ENCODE measurements around the gene ADAMTSL5. TPM values are rescaled to one million over a fixed set of nuclear protein-coding genes. Genes with fewer than 3 reads are reported as not detected.

ADAMTSL5 gene
- total RNA-seq, 2 donors from 2014 or later = 22.2 to 36.2 TPM

DNA sequence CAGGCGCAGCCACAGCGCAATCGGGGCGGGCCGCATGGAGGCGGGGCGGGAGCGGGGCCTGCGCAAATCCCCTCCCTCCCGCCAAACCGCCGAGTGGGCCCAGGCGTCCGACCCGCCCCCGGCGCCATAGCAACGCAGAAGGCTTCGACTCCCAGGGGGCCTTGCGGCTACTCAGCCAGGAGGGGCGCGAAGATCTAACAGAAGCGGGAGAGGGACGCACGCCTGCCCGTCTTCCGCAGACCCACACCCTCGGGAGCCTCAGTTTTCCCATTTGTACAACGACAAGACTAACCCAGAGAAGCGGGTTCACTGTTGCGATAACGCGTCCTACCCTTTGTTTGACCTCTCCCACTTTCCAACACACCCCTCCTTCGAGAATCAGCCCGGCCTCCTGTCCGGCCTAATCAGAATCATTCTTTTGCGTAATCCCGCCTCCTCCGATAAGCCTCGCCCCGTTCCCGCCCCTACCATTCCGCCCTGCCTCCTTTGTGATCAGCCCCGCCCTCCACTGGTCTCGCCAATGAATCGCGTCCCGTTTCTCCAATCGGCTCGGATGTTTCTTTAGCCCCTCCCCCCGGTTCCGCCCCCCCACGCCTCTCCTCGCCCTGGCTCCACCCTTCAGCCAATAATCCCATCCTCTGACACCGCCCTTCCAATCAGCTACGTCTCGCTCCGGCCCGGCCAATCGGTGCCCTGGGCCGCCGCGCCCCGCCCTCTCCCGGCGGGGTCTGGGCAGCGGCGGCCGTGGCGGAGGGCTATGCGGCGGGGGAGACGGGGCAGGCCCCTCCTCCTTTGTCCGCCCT, 22.3 kb downstream of the ADAMTSL5 start, which contains the start of gene PCSK4:
Gene PCSK4 (minus strand): TSS at position 40 of the 803 bp plus-strand sequence. CDS start 4 bp downstream, at position 36.
- Histone ChIP-seq H3K36me3 (no peaks in the 10 kb centered on the region), H3K4me3 (peak within 1 kb of the TSS; percentile 88), H3K27me3 (replicated peaks; ENCODE audit: insufficient read depth) (no peaks in the 10 kb centered on the region), H3K4me1 (ENCODE audit: control insufficient read depth in 1 of 2, low read depth in 2 of 2) (peaks cover 6 to 17% of the 10 kb centered on the region in 2 donors), H3K27ac (peak within 1 kb of the TSS in 1 of 2 donors; percentile 40), H3K9me3 (no peaks in the 10 kb centered on the region)
- peak; percentile 92 for ATAC-seq (ENCODE audit: insufficient number of reproducible peaks, low FRiP score, low read depth)
- TF ChIP-seq, protein P1, sequence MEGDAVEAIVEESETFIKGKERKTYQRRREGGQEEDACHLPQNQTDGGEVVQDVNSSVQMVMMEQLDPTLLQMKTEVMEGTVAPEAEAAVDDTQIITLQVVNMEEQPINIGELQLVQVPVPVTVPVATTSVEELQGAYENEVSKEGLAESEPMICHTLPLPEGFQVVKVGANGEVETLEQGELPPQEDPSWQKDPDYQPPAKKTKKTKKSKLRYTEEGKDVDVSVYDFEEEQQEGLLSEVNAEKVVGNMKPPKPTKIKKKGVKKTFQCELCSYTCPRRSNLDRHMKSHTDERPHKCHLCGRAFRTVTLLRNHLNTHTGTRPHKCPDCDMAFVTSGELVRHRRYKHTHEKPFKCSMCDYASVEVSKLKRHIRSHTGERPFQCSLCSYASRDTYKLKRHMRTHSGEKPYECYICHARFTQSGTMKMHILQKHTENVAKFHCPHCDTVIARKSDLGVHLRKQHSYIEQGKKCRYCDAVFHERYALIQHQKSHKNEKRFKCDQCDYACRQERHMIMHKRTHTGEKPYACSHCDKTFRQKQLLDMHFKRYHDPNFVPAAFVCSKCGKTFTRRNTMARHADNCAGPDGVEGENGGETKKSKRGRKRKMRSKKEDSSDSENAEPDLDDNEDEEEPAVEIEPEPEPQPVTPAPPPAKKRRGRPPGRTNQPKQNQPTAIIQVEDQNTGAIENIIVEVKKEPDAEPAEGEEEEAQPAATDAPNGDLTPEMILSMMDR (IDR thresholded peaks at IDR 0.05) = no peak
- peak; percentile 93 for DNase-seq (ENCODE audit: low spot score)

DNA sequence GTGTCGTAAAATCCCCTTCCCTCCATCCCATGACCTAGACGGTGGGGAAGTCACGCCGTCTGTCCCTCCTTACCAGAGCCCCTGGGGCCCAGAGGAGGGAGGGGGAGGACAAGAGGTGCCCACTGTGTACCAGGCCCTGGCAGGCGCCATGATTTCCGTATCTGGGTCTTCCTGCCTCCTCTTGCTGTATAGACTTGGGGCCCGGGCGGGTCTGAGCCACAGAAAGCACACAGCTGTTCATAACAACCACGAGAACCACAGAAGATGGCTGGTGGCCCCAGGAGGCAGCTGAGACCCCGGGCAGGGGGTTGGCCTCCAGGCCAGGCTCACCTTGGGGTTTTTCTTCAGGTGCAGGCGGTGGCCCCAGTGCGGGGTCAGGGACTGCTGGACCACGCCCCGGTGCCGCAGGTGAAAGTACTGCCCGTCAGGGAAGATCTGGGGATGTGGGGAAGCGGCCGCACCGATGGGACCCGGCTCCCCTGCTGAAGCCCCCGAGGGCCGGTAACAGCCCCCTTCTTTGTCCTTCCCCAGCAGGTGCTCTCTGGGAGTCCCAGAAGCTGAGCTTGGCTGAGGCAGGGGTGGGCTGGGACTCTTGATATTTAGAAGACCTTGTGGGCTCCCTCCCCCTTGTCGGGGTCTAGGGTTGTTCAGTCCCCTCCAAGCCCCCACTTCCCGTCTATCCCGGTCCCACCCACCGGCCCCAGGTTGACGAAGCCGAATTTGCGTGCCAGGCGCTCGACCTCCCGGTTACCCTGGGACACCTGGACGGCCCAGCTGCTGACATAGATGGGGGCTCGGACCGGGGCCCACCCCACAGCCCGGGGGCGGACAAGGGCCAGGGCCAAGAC, 23.1 kb downstream of the ADAMTSL5 start:
- Histone ChIP-seq H3K4me1 (ENCODE audit: control insufficient read depth in 1 of 2, low read depth in 2 of 2) (peaks cover 6 to 17% of the 10 kb centered on the region in 2 donors), H3K4me3 (peak overlapping the region; percentile 88), H3K36me3 (no peaks in the 10 kb centered on the region), H3K27ac (peak overlapping the region in 1 of 2 donors; percentile 40), H3K27me3 (replicated peaks; ENCODE audit: insufficient read depth) (no peaks in the 10 kb centered on the region), H3K9me3 (no peaks in the 10 kb centered on the region)
- DNase-seq (ENCODE audit: low spot score) (no peak), ATAC-seq (ENCODE audit: insufficient number of reproducible peaks, low FRiP score, low read depth) (no peak)
- TF ChIP-seq, protein P1 (IDR thresholded peaks at IDR 0.05) = no peak

DNA sequence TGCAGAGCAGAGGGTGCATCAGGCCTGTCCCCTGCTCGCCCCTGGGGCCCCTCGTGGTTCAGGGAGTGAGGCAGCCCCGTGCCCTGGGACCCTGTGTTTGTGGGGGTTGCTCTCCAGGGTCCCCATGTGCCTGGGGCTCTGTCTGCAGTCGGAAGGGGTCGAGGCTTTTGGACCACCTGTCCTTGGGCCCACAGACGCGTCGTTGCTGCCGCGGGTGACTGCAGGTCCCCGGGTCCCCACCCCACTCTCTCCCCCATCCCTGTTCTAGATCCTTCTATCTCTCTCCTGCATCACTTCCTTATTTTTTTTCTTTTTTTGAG, 24.6 kb downstream of the ADAMTSL5 start:
- Histone ChIP-seq H3K27me3 (replicated peaks; ENCODE audit: insufficient read depth) (no peaks in the 10 kb centered on the region), H3K9me3 (no peaks in the 10 kb centered on the region), H3K27ac (no peak overlapping the region), H3K4me3 (no peak overlapping the region), H3K36me3 (no peaks in the 10 kb centered on the region), H3K4me1 (ENCODE audit: control insufficient read depth in 1 of 2, low read depth in 2 of 2) (peaks cover 6 to 17% of the 10 kb centered on the region in 2 donors)
- no peak for DNase-seq (ENCODE audit: low spot score)
- TF ChIP-seq, protein P1 (IDR thresholded peaks at IDR 0.05) = no peak
- no peak for ATAC-seq (ENCODE audit: insufficient number of reproducible peaks, low FRiP score, low read depth)

DNA sequence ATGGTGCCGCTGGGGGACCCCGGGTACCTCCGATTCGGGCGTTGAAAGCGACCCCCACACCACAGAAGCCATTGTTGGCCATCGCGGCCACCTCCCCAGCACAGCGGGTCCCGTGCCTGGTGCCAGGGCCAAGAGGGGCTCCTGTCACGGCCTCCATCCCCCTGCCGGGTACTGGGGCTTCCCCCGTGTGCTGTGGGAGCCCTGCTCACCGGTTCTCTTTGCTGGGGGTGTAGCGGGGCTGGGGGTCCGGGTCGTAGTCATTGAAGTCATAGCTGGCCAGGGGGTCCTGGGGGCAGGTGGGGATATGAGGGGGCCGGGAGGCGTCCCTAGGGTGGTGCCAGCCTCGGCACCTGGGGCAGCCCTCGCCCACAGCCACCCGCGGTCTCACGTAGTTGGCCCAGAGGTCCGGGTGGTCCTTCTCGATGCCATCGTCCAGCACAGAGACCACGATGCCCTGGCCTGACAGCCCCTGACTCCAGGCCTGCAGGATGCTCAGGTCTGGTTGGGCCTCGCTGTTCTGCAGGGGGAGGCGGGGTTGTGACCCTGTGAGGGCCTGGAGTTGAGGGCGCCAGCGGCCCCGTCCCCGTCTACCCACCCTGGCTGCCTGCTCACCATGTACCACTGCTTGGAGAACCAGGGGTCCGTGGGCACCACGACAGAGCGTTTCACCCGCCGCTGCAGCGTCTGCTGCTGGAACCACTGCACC, 25.1 kb downstream of the ADAMTSL5 start:
- no peak for DNase-seq (ENCODE audit: low spot score)
- H3K9me3 ChIP-seq = no peaks in the 10 kb centered on the region
- no peaks in the 10 kb centered on the region for H3K36me3 ChIP-seq
- no peak for ATAC-seq (ENCODE audit: insufficient number of reproducible peaks, low FRiP score, low read depth)
- TF ChIP-seq, protein P1 (IDR thresholded peaks at IDR 0.05) = no peak
- no peak overlapping the region for H3K4me3 ChIP-seq
- H3K27ac ChIP-seq = no peak overlapping the region
- H3K27me3 ChIP-seq (replicated peaks; ENCODE audit: insufficient read depth) = no peaks in the 10 kb centered on the region
- peaks cover 6 to 17% of the 10 kb centered on the region in 2 donors for H3K4me1 ChIP-seq (ENCODE audit: control insufficient read depth in 1 of 2, low read depth in 2 of 2)
